ENCODE measurements around the gene GLIS1.

DNA sequence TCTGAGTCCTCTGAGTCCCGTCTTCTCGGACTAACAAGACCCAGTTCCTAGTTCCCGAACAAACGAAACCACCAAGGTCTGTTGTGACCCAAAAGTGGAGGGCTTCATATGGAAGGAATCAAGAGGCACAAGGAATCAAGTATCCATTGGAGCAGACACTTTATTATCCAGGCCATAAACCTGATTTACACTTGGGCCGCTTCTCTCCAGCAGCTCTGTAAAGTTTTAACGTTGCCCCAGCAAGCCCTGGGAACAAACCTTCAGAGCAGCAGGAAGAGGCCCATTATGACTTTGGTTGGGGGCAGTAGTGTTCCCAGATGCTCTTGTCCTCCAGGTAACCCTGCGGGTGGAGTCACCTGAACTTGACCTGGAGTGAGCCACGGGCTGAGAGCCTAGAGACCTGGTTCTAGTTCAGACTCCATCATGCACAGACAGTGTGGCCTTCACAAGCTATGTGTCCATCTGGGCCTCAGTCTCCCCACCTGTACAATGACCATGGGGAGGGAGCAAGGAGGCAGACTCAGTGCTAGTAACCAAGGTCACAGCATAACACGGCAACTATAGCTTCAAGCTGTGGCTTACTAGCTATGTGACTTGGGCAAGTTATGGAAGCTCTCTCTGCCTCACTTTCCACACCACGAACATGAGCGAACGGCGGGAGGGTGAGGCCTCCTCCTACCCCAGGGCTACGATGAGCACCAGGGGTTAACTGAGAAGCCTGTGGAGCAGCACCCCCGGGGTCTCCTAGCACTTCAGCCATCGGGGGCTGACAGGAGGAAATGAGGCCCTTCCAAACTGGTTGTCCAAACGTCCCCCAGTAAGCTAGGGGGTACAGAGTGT lies 95.7 kb downstream of the GLIS1 start:
- TF ChIP-seq POLR2A (IDR thresholded peaks at IDR 0.05; ENCODE audit: extremely low read depth, insufficient read length), result no peak
- TF ChIP-seq, protein P1, sequence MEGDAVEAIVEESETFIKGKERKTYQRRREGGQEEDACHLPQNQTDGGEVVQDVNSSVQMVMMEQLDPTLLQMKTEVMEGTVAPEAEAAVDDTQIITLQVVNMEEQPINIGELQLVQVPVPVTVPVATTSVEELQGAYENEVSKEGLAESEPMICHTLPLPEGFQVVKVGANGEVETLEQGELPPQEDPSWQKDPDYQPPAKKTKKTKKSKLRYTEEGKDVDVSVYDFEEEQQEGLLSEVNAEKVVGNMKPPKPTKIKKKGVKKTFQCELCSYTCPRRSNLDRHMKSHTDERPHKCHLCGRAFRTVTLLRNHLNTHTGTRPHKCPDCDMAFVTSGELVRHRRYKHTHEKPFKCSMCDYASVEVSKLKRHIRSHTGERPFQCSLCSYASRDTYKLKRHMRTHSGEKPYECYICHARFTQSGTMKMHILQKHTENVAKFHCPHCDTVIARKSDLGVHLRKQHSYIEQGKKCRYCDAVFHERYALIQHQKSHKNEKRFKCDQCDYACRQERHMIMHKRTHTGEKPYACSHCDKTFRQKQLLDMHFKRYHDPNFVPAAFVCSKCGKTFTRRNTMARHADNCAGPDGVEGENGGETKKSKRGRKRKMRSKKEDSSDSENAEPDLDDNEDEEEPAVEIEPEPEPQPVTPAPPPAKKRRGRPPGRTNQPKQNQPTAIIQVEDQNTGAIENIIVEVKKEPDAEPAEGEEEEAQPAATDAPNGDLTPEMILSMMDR (IDR thresholded peaks at IDR 0.05; ENCODE audit: low read depth, low read length), result no peak
- no peak for TF ChIP-seq MYC (IDR thresholded peaks at IDR 0.05; ENCODE audit: low read depth, low read length)
- TF ChIP-seq, protein P2, sequence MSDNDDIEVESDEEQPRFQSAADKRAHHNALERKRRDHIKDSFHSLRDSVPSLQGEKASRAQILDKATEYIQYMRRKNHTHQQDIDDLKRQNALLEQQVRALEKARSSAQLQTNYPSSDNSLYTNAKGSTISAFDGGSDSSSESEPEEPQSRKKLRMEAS (IDR thresholded peaks at IDR 0.05; ENCODE audit: low read depth, low read length), result no peak

Data from NB4 (cell line).